HG03558 (cell line): ENCODE data around the gene FER.
"Not testable (repeated sequence)": the region's sequence is repeated elsewhere in the genome, so short reads cannot be mapped to it uniquely, and the experiment has no call there.

Source experiments
- ATAC-seq: cut with Tn5 transposase; IDR thresholded peaks from one replicate; pipeline ENCODE4 v1.9.1; 2021; ENCODE audit warnings: moderate number of reproducible peaks; ENCODE audit not compliant: unreplicated experiment; ENCODE audit errors: extremely low read depth

FER gene

DNA sequence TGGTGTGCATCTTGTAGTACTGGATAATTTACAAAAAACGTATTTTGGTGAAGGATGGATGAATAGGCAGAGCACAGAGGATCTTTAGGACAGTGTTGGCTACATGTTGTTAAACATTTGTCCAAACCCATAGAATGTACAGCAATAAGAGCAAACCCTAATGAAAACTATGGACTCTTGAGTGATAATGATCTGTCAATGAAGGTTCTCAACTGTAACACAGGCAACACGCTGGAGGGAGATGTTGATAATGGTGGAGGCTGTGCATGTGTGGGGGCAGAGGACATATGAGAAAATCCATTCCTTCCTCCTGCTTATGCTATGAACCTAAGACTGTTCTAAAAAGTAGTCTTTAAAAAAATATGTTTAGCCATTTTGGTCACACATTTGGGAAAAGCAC, 194.0 kb downstream of the FER start:
- ATAC-seq, result no peak

DNA sequence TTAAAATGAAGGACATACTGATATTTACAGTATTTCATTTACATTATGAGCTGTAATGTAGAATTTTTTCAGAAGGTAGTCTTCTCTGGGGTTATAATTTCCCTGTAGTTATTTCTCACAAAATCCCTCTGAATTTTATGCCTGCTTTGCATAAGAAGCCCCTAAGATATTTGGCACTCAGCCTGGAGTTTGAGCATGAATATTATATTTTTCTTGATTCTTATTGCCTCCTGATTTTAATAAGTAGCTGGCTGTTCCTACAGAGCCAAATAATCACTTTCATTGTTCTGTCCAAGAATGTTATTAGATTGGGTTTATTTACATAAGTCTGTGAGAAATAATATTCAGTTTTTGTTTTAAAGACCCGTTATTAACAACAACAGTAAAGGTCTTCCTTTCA, 195.0 kb downstream of the FER start:
- no peak for ATAC-seq

DNA sequence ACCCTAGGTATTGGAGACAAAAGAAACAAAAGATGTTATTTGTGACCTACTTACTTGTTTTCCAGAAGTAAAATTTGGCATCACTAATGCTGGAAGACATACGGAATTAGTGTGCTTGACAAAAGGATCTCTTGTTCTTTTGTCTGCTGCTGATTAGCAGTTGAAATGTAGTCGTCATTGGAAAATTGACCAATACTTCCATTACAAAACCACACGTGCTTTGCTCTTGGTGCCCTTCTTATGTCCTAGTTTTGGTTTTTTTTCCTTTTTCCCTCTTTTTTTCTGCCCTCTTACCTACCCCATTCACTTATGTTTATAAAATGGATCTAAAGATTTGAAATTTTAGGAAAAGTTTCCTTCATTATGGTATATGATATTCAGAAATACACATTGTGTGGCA, 197.4 kb downstream of the FER start:
- no peak for ATAC-seq

DNA sequence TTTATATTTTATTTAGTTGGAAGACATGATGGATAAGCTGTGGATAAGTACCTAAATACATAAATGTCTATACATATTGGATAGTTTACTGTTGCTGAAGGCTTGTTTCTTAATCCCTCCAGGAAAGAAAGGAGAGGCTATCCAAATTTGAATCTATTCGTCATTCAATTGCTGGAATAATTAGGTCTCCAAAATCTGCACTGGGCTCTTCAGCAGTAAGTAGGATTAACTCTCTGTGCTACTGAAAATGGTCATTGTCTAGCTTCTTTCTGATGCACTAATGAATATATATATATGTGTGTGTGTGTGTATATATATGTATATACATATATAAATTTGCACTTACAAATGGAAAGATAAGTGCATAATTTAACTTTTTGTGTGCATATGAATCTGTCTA, 198.3 kb downstream of the FER start:
- no peak for ATAC-seq

DNA sequence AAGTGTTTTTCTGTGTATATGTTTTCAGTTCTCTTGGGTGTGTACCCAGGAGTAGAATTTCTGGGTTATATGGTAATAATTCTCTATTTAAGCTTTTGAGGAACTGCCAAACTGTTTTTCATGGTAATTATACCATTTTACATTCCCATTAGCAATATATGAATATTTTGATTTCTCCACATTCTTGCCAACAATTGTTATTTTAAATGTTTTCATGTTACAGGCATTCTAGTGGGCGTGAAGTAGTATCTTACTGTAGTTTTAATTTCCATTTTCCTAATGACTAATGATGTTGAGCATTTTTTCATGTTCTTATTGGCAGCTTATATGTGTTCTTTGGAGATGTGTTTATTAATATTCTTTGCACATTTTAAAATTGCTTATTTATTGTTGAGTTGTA, 199.5 kb downstream of the FER start:
- ATAC-seq, result no peak

DNA sequence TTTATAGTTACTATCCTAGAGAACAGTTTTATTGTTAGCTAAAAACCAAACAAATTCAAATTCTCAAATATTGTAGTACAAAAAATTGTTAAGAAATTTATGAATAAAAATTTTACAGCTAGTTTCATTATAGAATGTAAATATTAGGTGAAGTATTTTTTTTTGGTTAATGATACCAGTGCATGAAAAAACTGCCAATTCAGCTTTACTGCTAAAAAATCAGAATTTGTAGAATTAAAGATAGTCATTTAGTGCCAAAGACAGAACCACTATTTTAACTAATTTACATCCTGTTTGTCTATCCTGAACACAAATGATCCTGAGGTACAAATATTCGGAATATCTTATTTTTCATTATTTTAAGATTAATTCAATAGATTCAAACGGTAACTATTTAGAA, 202.6 kb downstream of the FER start:
- ATAC-seq, result no peak

DNA sequence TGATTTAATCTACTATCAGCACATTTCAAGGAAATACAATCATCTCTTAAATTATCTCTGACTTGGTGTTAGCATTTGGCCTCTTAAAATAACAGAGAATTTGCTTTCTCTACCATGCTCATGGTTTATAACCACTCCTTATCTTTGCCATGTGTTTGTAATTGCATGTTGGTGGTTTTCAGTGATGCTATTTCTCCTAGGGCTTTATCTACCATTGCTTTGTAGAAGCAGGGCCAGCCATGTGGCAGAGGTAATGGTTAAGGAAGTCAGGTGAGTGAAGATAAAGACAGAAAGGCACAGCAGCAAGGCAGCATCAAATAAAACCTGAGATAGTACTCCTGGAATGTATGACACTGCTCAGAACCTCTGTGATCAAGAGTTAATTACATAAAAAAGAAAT, 206.2 kb downstream of the FER start:
- ATAC-seq, result no peak

DNA sequence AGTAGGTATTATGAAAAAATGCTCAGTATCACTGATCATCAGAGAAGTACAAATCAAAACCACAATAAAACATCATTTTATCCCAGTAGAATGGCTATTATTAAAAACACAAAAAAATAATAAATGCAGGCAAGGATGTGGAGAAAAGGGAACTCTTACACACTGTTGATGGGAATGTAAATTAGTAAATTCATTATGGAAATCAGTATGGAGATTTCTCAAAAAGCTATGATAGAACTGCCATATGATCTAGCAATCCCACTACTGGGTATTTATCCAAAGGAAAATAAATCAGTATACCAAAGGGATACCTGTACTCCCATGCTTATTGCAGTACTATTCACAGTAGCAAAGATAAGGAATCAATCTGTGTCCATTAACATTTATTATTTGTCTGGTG, 209.6 kb downstream of the FER start:
- ATAC-seq, result no peak

DNA sequence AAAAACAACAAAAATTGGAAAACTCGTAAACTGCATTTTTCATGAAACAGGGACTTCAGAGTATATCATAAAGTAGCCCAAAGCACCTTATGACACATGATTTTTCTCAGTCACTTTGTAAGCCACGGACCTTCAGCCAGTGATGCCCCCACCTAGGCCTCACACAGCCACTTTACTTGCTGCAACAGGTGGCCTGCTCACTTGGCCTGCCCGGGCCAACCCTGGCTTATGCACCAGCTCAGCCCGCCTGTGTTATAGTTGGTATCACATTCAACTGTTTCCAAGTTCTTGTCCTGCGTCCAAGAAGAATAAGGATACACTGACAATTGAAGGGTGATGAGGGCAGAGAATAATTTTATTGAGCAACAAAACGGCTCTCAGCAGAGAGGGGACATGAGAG, 219.2 kb downstream of the FER start:
- ATAC-seq, result no peak

DNA sequence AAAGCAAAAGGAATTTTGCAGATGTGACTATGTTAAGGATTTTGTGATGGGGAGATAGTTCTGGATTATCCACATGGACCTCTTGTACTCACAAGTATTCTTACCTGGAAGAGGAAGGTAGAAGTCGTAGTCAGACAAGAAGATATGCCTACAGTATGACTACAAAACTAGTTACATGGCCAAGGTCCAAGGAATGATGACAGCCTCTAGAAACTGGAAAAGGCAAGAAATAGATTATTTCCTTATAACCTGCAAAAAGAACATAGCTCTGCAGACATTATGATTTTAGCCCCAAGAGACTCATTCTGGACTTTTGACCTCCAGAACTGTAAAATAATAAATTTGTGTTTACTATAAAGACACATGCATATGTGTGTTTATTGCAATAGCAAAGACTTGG, 226.9 kb downstream of the FER start:
- ATAC-seq, result no peak

DNA sequence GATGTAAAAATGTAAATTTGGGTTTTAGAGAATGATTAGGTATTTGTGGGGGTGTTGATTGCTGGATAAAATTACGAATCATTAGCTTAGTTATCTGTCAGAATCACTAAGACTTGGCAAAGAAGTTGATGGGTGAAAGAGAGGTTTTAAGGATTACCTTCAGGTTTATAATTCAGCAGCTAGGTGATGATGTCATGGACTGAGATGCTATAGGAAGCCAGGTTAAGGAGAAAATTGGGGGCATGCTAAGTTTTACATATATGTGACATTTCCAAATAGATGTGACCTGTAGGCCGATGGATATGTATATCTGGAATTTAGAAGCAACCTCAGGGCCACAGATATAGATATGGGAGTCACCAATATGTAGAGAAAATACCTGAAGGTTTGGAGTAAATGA, 228.0 kb downstream of the FER start:
- no peak for ATAC-seq

DNA sequence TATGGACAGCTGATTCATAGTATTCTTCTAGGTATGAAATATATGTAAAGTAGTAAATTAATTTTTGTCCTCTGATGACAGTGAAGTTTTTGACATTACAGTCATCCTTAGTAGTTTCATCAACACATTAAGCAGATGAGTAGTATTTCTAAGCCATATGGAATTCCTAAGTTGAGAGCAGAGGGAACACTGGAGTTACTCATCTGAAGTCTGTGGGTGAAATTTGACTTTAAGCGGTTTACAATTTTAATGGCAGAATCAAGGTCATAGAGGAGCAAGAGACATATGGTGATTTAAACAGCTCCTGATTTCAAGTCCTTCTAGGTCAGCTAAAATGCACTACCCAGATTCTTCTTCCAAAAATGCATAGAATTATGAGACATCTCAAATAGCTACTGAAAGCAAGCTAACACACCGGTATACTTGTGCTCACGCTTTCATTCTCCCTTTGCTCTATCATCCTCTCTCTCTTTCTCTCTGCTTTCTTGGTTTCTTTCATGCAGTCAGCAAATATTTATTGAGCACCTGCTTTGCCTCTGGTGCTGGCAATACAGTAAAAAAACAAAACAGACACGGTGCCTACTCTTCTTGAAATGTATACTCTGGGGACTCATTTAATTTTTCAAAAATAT, 235.9 kb downstream of the FER start:
- no peak for ATAC-seq

DNA sequence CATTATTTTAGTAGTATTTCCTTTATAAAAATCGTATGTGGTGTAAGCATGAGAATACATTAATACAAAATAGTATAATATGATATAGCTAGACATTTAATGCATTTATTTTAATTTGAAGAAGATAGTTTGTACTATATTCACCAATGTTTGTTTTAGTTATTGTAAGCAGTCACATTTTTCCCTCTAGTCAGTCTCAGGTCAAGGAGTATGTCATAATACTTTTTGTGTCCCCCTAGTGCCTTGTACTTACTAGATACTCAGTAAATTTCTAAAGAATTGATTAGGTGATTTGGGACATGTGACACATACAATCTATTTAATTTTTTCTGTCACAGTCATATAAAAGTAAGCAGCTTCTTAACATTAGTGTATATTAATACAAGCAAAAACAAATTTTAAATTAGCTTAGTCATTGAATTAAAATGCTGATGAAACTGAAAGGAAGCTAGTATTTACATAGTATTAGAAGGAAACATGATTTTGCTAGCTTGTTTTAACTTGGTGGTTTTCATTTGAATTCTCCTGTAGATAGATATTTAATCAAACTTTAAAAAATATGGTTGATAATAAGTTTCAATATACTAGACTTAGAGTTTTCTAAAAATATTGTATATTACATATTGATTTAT, 242.2 kb downstream of the FER start:
- no peak for ATAC-seq

DNA sequence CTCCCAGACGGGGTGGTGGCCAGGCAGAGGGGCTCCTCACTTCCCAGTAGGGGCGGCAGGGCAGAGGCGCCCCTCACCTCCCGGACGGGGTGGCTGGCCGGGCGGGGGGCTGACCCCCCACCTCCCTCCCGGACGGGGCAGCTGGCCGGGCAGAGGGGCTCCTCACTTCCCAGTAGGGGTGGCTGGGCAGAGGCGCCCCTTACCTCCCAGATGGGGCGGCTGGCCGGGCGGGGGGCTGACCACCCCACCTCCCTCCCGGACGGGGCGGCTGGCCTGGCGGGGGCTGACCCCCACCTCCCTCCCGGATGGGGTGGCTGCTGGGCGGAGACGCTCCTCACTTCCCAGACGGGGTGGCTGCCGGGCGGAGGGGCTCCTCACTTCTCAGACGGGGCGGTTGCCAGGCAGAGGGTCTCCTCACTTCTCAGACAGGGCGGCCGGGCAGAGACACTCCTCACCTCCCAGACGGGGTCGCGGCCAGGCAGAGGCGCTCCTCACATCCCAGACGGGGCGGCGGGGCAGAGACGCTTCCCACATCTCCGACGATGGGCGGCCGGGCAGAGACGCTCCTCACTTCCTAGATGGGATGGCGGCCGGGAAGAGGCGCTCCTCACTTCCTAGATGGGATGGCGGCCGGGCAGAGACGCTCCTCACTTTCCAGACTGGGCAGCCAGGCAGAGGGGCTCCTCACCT, 244.8 kb downstream of the FER start:
- ATAC-seq, result not testable (repeated sequence)

DNA sequence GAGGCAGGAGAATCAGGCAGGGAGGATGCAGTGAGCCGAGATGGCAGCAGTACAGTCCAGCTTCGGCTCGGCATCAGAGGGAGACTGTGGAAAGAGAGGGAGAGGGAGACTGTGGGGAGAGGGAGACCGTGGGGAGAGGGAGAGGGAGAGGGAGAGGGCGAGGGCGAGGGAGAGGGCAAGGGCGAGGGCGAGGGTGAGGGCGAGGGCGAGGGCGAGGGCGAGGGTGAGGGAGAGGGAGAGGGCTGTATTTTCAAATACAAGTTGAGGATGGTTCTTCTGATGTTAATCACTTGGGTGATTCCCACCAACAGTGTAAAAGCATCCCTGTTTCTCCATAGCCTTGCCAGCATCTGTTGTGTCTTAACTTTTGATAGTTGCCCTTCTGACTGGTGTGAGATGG, 245.7 kb downstream of the FER start:
- ATAC-seq, result not testable (repeated sequence)

DNA sequence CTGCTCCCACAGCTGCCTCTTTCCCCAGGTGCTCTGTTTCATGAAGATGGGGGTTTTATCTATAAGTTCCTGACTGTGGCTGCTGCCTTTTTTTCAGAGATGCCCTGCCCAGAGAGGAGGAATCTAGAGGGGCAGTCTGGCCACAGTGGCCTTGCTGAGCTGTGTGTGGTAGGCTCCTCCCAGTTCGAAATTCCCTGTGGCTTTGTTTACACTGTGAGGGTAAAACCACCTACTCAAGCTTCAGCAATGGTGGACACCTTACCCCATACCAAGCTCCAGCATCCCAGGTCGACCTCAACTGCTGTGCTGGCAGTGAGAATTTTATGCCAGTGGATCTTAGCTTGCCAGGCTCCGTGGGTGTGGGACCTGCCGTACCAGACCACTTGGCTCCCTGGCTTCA, 250.0 kb downstream of the FER start:
- no peak for ATAC-seq

DNA sequence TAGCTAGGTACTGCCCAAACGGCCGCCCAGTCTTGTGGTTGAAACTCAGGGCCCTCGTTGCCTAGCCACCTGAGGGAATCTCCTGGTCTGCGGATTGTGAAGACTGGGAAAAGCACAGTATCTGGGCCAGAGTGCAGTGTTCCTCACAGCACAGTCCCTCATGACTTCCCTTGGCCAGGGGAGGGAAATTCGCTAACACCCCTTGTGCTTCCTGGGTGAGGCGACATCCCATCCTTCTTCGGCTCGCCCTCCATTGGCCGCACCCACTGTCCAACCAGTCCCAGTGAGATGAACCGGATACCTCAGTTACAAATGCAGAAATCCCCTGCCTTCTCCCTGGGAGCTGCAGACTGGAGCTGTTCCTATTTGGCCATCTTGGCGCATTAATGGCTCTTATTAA, 250.5 kb downstream of the FER start:
- ATAC-seq, result no peak

DNA sequence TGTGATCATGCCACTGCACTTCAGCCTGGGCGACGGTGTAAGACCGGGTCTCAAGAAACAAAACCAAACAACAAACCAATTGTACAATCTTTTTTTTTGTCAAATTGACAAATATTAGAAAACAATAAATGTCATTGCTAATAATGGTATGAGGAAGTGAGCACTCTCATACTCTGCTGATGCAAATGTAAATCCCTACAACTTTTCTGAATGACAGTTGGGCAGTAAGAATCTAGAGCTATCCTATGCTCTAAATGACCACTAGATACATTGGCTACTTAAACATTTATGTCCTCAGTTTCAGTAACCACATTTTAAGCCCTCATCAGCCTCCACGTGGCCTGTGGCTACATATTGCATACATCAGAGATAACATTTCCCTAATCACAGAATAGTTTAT, 256.2 kb downstream of the FER start:
- no peak for ATAC-seq

DNA sequence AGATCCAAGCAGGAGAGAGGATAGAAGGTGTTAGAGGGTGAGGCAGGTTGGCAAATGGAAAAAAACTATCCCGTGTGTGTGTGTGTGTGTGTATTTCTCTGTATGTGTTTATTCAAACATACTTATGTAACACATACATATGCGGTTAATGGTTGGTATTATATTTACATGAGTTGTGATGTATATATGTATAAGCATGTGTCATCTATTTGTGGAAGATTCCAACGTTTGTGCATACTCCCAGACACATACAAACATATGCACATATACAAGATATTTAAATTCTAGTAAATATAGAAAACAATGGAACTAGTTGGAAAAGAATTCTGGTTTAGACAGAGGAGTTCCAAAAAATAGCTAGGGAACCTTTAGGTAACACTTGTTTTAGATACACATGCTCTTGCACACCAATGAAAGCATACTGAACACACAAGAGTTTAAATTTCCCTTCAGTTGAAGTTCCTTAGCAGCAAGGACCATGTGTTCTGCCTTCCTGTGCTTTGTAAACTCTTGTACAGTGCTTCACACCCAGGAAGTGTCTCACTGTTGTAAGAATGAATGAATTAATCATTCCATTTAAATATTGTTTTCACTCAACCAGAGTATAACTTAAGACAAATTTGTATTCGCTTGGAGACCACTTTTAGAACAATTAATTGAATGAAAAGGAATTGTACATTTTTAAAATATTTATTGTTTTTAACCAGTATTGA, 257.8 kb downstream of the FER start:
- no peak for ATAC-seq

DNA sequence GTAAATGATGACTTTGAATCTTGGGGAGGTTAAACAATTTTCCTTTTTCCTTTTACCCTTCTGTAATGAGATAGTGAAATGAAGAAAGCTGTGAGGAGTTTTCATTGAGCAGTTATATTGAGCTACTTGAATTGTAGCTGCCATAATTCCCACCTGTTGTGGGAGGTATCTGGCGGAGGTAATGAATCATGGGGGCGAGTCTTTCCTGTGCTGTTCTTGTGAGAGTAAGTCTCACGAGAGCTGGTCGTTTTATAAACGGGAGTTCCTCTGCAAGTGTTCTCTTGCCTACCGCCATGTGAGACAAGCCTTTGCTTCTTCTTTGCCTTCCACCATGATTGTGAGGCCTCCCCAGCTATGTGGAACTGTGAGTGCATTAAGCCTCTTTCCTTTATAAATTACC, 258.4 kb downstream of the FER start:
- ATAC-seq, result no peak

DNA sequence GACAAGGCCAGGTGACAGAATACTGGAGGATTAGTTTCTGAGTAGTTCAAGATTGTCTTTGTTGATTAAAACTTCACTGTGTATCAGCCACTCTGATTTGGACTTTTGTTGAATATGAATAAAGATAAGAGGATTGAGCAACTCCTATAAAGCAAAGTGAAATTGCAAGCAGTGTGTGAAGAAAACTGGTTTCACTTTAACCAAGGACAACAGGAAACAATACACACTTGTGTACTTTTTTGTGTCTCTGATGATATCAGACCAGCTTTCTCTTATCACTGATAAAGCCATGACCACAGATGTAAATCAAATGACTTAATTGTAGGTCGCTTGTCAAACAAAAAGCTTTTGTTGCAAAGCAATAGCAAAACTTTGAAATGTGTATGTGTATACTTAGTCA, 268.6 kb downstream of the FER start:
- ATAC-seq, result no peak
